ENCODE measurements around the gene TMEM178A. TPM values are rescaled to one million over a fixed set of nuclear protein-coding genes. Genes with fewer than 3 reads are reported as not detected.

TMEM178A gene
- polyA plus RNA-seq, 1 donor from 2014 or later = 31.8 TPM

DNA sequence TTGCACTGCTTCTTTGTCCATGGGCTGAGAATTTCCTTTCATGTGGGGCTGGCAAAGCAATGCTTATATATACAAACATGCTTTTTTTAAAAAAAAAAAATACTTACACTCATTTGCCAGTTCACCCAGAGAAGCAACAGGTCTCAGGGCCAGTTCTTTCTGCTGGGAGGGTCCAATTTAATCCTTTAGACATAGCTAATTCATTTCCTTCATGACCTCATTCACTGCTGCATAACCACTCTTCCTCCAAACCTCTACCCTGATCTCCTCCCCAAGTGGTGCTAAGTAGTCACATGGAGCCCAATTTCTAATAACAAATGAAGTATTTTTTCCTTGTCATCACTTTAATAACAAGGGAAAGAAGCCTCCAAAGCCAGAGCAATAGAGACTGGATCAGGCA lies 17.1 kb upstream of the TMEM178A start:
- H3K79me2 ChIP-seq (replicated peaks; ENCODE audit: insufficient read depth, low read length) = no peaks in the 10 kb centered on the region
- H3K9ac ChIP-seq (ENCODE audit: low read length) = no peak overlapping the region
- H3K4me3 ChIP-seq (ENCODE audit: low read length) = no peak overlapping the region
- no peaks in the 10 kb centered on the region for H3F3A ChIP-seq (ENCODE audit: insufficient read depth, low read length, poor library complexity, severe bottlenecking)
- no peak overlapping the region for H3K27ac ChIP-seq (ENCODE audit: low read length)
- H3K36me3 ChIP-seq (ENCODE audit: insufficient read depth, low read length) = no peaks in the 10 kb centered on the region
- no peaks in the 10 kb centered on the region for H3K9me2 ChIP-seq (ENCODE audit: insufficient read depth, low read length)
- H4K20me1 ChIP-seq (ENCODE audit: insufficient read depth) = no peaks in the 10 kb centered on the region
- no peaks in the 10 kb centered on the region for H3K9me3 ChIP-seq (ENCODE audit: low read length)
- H2AFZ ChIP-seq (ENCODE audit: low read depth, low read length) = no peak overlapping the region
- no peak for TF ChIP-seq EP300 (conservative IDR thresholded peaks at IDR 0.05; ENCODE audit: poor library complexity, severe bottlenecking)
- TF ChIP-seq, protein P1, sequence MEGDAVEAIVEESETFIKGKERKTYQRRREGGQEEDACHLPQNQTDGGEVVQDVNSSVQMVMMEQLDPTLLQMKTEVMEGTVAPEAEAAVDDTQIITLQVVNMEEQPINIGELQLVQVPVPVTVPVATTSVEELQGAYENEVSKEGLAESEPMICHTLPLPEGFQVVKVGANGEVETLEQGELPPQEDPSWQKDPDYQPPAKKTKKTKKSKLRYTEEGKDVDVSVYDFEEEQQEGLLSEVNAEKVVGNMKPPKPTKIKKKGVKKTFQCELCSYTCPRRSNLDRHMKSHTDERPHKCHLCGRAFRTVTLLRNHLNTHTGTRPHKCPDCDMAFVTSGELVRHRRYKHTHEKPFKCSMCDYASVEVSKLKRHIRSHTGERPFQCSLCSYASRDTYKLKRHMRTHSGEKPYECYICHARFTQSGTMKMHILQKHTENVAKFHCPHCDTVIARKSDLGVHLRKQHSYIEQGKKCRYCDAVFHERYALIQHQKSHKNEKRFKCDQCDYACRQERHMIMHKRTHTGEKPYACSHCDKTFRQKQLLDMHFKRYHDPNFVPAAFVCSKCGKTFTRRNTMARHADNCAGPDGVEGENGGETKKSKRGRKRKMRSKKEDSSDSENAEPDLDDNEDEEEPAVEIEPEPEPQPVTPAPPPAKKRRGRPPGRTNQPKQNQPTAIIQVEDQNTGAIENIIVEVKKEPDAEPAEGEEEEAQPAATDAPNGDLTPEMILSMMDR (IDR thresholded peaks at IDR 0.05; ENCODE audit: poor library complexity, severe bottlenecking) = no peak
- TF ChIP-seq EZH2 (IDR thresholded peaks at IDR 0.05; ENCODE audit: borderline replicate concordance, insufficient read depth, low read length, poor library complexity, severe bottlenecking) = no peak
- TF ChIP-seq, protein P2, sequence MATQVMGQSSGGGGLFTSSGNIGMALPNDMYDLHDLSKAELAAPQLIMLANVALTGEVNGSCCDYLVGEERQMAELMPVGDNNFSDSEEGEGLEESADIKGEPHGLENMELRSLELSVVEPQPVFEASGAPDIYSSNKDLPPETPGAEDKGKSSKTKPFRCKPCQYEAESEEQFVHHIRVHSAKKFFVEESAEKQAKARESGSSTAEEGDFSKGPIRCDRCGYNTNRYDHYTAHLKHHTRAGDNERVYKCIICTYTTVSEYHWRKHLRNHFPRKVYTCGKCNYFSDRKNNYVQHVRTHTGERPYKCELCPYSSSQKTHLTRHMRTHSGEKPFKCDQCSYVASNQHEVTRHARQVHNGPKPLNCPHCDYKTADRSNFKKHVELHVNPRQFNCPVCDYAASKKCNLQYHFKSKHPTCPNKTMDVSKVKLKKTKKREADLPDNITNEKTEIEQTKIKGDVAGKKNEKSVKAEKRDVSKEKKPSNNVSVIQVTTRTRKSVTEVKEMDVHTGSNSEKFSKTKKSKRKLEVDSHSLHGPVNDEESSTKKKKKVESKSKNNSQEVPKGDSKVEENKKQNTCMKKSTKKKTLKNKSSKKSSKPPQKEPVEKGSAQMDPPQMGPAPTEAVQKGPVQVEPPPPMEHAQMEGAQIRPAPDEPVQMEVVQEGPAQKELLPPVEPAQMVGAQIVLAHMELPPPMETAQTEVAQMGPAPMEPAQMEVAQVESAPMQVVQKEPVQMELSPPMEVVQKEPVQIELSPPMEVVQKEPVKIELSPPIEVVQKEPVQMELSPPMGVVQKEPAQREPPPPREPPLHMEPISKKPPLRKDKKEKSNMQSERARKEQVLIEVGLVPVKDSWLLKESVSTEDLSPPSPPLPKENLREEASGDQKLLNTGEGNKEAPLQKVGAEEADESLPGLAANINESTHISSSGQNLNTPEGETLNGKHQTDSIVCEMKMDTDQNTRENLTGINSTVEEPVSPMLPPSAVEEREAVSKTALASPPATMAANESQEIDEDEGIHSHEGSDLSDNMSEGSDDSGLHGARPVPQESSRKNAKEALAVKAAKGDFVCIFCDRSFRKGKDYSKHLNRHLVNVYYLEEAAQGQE (IDR thresholded peaks at IDR 0.05; ENCODE audit: borderline replicate concordance) = no peak
- TF ChIP-seq MXI1 (conservative IDR thresholded peaks at IDR 0.05; ENCODE audit: poor library complexity, severe bottlenecking) = no peak
- TF ChIP-seq POLR2AphosphoS5 (IDR thresholded peaks at IDR 0.05) = no peak
- TF ChIP-seq RAD21 (conservative IDR thresholded peaks at IDR 0.05) = no peak
- TF ChIP-seq TAF1 (IDR thresholded peaks at IDR 0.05; ENCODE audit: low read depth) = no peak
- TF ChIP-seq SMC3 (conservative IDR thresholded peaks at IDR 0.05; ENCODE audit: poor library complexity) = no peak
- H3K27me3 ChIP-seq (ENCODE audit: insufficient read depth, low read depth, low read length) = no peaks in the 10 kb centered on the region
- no peak overlapping the region for H3K4me2 ChIP-seq (ENCODE audit: low read length)

GRCh38 chr2:39649511-39649910 lies 16.2 kb upstream of the TMEM178A start:
- Histone ChIP-seq H2AFZ (ENCODE audit: low read depth, low read length) (no peak overlapping the region), H3K9me3 (ENCODE audit: low read length) (no peaks in the 10 kb centered on the region), H3K27ac (ENCODE audit: low read length) (no peak overlapping the region), H3F3A (ENCODE audit: insufficient read depth, low read length, poor library complexity, severe bottlenecking) (no peaks in the 10 kb centered on the region), H3K4me2 (ENCODE audit: low read length) (no peak overlapping the region), H3K36me3 (ENCODE audit: insufficient read depth, low read length) (no peaks in the 10 kb centered on the region), H3K4me3 (ENCODE audit: low read length) (no peak overlapping the region), H4K20me1 (ENCODE audit: insufficient read depth) (no peaks in the 10 kb centered on the region), H3K79me2 (replicated peaks; ENCODE audit: insufficient read depth, low read length) (no peaks in the 10 kb centered on the region), H3K9ac (ENCODE audit: low read length) (no peak overlapping the region), H3K27me3 (ENCODE audit: insufficient read depth, low read depth, low read length) (no peaks in the 10 kb centered on the region), H3K9me2 (ENCODE audit: insufficient read depth, low read length) (no peaks in the 10 kb centered on the region)
- TF ChIP-seq MXI1 (conservative IDR thresholded peaks at IDR 0.05; ENCODE audit: poor library complexity, severe bottlenecking) = no peak
- TF ChIP-seq, protein P2 (IDR thresholded peaks at IDR 0.05; ENCODE audit: borderline replicate concordance) = no peak
- TF ChIP-seq EP300 (conservative IDR thresholded peaks at IDR 0.05; ENCODE audit: poor library complexity, severe bottlenecking) = no peak
